HG03354 (cell line): ENCODE results near the gene SIGLEC1.

Experiments
- ATAC-seq: cut with Tn5 transposase; IDR thresholded peaks from one replicate; pipeline ENCODE4 v1.9.1; 2021; ENCODE audit warnings: mild to moderate bottlenecking; ENCODE audit not compliant: unreplicated experiment, poor library complexity, severe bottlenecking

SIGLEC1 gene

DNA sequence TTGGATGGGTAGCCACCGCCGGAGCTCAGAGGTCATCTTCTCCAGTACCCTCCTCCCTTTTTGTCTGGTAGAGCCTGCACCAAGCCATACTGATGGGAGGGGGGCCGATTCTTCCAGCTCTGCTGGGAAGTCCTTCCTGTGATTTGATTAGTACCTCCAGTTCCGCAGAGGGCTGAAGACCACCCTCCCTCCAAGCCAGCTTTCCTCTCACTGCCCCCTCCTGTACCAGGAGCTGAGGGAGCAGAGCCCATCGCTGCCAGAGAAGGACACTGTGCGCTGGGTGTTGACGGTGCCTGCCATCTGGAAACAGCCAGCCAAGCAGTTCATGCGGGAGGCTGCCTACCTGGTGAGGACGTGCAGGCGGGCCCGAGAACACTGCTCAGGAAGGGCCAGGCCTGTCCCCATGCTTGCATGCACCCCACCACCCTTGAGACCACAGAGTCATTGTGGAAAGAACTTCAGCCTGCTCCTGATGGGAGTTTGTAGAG, 33.3 kb upstream of the SIGLEC1 start:
- no peak for ATAC-seq

GRCh38 chr20:3744806-3745685, 32.6 kb upstream of the SIGLEC1 start:
- ATAC-seq = no peak

DNA sequence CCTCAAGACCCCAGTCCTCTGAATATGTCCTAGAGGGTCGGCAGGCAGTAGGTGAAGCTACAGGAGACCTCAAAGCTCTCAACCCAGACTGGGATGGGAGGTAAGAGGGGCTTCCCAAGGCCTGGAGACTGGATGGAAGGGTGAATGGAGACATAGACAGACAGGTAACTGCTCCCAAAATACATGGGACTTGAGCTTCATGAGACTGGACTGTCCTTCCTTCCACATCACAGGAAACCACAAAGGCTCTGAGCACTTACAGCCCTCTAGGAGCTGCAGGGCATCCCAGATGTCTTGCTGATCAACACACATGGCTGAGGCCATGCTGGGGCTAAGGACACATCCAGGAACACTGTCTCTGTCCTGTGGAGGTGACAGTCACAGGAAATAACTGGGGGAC, 31.6 kb upstream of the SIGLEC1 start:
- no peak for ATAC-seq

DNA sequence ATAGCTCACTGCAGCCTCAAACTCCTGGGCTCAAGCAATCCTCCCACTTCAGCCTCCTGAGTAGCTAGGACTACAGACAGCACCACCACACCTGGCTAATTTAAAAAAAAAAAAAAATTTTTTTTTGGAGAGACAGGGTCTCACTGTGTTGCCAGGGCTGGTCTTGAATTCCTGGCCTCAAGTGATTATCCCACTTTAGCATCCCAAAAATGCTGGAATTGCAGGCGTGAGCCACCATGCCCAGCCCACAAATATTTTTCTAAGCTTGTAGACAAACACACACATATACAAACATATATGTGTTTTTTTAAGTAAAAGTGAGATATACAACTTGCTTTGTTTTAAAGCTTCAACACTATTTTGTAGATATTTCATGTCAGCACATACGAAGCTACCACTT, 30.9 kb upstream of the SIGLEC1 start:
- ATAC-seq = no peak

- ATAC-seq = no peak
Measured at GRCh38 chr20:3741836-3742458, 29.5 kb upstream of the SIGLEC1 start.

DNA sequence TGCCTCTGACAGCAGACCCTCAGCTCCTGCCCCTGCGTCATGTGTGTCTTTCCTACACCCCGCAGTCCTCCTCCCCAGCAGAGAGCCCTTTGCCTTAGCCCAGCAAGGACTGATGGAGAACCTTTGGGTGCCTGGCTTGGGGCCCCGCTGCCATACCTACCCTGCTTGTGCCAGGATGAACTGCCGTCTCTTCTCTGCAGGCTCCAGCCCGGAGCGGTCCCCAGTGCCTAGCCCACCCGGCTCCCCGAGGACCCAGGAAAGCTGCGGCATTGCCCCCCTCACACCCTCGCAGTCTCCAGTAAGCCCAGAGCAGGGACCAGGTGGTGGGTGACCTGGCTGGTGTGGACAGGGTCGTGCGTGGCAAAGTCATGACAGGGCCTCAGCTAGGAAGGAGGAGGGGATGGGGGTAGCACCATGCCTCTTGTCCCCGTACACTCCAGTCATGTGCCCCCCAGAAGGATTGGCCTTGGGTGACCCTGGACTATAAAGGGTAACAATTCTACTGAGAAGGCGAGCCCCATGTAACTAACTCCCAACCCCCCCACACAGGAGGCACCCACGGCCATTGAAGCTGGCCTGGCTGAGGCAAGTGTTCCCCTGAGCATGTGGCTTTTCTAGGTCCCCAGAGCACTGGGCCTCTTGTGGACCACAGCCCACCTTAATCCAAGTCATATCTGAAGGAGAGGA, 28.4 kb upstream of the SIGLEC1 start:
- ATAC-seq = no peak

DNA sequence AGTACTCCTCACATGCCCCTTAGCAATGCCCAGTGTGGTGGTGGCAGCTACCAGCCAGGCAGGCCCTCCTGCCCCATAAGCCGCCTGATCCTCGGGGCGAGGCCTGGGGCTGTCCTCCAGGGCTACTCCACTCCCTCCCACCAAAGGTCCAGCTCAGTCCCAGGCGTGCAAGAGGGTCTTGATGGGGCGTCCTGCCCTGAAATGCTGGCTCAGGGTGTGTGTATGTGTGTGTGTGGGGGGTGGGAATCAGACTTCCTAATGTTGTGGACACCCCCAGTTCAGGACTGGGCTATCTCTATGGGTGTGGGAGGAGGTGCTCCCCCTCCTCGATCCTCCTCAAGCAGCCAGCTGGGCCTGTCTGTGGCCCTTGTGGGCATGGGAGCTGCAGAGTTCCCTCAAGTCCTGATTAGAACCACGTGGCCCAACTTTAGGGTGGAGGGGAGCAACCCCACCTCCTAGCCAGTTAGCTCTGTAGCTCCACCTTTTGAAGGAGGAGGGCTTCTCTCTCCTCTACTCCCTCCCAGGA, 27.6 kb upstream of the SIGLEC1 start:
- no peak for ATAC-seq

DNA sequence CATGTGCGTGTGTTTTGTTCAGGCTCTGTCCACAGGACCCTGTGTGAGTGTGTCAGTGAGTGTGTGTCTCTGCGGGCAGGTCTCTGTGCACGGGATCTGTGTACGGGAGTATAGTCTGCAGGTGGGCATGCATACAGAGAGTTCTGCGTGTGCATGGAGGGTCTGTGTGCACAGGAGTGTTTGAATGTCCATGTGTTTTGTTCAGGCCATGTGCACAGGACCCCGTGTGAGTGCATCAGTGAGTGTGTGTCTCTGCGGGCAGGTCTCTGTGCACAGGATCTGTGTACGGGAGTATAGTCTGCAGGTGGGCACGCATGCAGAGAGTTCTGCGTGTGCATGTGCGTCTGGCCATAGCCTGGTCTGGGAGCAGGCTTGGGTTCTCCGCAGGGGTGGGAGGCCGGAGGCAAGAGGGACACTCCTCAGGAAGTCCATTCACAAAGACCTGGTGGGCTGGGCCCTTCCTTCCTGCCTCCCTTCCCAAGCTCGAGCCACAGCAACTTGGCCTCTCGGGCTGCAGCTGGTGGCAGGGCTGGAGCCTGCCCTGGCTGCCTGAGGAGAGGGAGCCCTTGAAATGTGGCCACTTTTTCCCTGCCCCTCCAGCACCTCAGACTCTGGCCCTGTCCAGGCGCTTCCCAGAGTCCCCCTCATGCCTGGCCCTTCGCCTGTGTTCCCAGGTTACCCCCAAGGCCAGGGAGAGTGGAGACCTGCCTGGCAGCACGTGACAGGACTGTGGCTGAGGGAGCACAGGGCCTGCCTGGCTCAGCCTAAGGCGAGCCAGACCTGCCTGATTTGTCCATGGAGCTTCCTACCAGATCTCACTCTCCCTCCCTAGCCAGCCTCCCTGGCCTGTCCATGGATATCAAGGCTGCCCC, 26.9 kb upstream of the SIGLEC1 start:
- ATAC-seq = no peak

- no peak for ATAC-seq
Measured at GRCh38 chr20:3738111-3739053, 26.0 kb upstream of the SIGLEC1 start.

DNA sequence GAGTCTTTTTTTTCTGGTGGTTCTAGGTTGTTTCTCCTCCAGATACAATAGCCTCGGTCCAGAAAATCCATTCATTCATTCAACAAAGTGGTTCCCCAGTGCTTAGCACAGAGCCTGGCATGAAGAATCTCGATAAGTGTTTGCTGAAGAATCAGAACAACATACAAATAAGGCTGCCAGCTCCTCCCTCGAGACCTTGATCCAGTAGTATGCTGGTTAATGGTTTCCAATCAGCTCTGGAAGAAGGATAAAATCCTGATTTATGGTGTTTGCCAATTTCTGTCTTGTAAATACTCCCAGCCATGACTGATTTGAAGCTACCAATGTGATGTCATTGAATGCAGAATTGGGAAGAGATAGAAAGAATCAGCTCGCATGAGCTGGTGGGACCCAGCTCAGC, 23.4 kb upstream of the SIGLEC1 start:
- no peak for ATAC-seq

DNA sequence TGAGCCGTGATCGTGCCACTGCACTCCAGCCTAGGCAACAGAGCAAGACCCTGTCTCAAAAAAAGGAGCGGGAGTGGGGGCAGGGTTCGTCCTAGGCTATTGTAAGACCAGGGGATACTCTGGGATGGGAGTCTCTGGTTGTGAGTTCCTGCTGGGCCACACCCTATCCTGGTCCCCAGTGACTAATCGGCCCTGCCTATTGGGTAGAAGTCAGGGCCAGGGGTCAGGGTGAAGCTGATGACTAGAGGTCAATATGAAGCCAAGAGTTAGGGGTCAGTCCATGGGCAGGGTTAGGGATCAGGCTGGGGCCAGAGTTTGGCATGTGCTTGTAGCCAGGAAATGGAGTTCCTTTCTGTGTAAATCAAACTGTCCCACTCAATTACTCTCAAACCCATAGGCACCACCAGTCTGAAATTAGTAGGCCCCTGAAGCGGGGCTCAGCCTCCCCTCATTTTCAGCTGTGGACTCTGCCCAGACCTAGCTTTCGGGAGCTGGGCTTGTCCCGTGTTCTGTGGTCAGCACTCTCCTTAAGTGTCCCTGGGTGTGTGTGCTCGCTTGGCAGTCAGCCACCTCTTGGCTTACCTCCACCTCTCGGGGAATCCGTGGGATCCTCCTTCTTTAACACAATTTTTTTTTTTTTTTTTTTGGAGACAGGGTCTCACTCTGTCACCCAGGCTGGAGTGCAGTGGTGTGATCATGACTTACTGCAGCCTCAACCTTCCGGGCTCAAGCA, 21.9 kb upstream of the SIGLEC1 start:
- no peak for ATAC-seq

DNA sequence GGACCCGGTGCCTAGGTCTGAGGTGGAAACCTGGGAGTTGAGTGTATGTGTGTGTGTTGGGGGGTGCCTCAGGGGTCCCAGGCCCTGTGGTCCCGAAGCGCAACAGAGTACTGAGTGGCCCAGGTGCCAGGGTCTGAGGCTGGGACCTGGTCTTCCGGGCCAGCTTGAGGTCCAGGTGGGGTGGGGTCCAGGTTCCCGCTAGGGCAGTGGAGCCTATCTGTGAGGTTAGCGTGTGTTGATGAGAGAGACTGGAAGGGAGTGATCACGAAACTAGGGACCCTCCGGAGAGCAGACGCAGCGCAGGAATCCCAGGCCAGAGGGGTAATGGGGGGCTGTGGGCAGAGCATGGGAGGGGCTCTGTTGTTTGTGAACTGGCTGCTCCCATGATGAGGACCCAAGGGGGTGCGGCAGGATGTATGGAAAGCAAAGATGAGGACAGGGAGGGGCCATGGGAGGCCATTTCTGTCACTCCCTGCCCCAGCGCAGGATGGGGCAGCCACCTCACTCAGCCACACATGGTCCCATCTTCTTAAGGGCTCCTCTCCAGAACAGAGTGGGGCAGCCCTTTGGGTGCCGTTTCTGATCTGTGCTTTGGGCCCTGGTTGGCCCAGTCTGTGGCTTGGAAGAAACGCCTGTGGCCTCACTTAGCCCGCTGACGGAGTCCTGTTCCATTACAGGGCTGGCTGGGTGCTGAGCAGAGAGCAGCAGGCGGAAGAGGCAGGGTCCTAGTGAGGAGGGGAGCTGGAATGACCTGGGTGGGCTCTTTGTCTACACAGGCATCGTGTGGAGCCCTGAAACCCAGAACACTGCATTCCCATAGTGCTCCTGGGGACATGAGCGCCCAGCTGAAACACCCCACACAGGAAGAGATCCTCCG, 21.0 kb upstream of the SIGLEC1 start:
- ATAC-seq = no peak

GRCh38 chr20:3732327-3733118, 20.1 kb upstream of the SIGLEC1 start, which contains the start of gene HSPA12B:
Gene HSPA12B (plus strand): TSS chr20:3732685. CDS start chr20:3738675, 5,990 bp downstream.
- ATAC-seq = no peak

GRCh38 chr20:3731944-3732326, 19.5 kb upstream of the SIGLEC1 start:
- ATAC-seq = no peak

DNA sequence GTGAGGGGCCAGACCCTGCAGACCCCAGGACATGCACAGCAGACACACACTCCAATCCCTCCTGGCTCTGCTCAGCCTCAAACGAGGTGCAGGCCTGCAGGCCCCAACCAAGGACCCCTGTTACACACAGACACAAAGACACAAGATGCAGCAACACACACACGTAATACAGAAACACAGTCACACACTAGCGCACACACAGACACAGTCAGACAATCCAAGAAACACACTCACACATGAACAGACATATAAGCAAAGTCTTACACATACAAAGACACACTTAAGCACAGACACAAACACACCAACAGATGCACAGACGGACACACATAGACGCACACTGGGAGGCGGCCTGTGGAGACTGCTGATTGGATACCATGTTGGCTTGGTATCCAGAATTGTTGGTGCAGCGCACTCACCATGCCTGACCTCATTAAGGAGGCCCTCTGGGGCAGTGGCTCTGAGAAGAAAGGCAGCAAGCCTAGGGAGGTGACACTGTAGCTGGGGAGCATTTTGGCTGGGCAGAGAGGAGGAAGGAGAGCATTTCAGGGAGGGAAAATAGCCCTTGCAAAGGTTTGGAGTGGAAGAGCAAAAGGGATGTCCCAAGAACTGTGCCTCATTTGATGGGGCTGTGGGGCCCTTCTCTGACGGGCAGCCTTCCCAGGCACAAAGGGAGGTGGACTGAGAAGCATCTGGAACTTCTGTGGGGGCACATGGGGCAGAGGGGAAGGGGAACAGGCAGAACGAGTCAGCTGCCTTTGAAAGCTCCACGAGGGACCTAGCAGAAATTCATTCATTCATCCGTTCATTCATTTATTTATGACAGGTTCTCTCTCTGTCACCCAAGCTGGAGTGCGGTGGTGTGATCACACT, 18.6 kb upstream of the SIGLEC1 start:
- ATAC-seq = no peak
